Parietal lobe (tissue), 1 donor: ENCODE results near the gene OR4C12. TPM values are rescaled to one million over a fixed set of nuclear protein-coding genes. Genes with fewer than 3 reads are reported as not detected.

Experiments used
- total RNA-seq: library from RNA; depleted of rRNA; stranded (reverse); fragments of >200 nt; gene quantifications from one replicate; pipeline ENCODE4 v1.2.3, GENCODE V29; 2014

The OR4C12 gene
- not detected for total RNA-seq

GRCh38 chr11:49982435-49982834, at the start of gene OR4C12:
Gene OR4C12, minus strand, starts transcription at chr11:49982535. Its CDS starts 34 bp downstream, at chr11:49982501.

DNA sequence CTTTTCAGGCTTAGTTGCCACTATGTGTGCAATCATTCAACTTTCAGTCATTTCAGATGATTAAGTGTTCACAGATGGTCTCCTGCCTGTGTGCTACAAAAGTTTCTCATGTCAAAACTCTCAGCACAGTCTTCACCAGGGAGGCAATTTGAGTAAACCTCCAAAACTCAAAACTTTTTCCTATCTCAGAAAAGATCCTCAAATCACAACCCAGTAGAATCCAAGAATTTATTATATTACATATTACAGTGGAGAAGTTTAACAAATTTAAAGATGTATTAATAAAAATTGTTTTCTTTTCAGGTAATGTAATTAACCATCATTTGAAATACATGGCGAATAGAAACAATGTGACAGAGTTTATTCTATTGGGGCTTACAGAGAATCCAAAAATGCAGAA, 30.2 kb downstream of the OR4C12 start, which contains the start of gene OR4C13:
Gene OR4C13, plus strand, starts transcription at position 301 of the 400 bp plus-strand sequence. Its CDS starts 32 bp downstream, at position 333.

Other genes starting within 250 kb of the OR4C12 start
- gene OR4C13, start 30.1 kb downstream of the OR4C12 start, total RNA-seq = not detected
- gene OR4C45, start 50.3 kb upstream of the OR4C12 start, total RNA-seq = not detected